GM19328 (cell line): ENCODE data around the gene CDKAL1.

ENCODE experiments used
- ATAC-seq: cut with Tn5 transposase; IDR thresholded peaks from one replicate; pipeline ENCODE4 v1.9.1; 2021; ENCODE audit warnings: mild to moderate bottlenecking, moderate library complexity; ENCODE audit not compliant: unreplicated experiment

Gene CDKAL1

DNA sequence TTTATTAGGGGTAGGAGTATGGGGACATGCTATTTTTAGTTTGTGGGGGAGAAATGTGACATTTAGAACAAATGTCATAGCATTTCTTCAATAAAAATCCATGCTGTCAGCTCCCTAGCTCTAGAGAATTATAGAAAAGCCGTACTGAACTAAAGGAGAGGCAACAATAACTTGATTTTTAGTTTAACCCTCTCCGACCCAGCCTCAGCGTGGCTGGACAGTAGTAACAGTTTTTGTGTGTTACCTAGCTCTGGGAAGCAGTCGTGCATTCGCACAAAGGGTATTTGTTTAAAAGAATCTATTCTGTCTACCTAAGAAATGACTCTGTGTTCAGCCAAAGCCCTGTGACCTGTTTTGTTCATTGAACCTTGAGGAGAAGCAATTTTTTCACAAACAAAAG is 616.9 kb downstream of the CDKAL1 start:
- ATAC-seq = no peak

GRCh38 chr6:21151530-21151929 is 617.3 kb downstream of the CDKAL1 start:
- no peak for ATAC-seq

DNA sequence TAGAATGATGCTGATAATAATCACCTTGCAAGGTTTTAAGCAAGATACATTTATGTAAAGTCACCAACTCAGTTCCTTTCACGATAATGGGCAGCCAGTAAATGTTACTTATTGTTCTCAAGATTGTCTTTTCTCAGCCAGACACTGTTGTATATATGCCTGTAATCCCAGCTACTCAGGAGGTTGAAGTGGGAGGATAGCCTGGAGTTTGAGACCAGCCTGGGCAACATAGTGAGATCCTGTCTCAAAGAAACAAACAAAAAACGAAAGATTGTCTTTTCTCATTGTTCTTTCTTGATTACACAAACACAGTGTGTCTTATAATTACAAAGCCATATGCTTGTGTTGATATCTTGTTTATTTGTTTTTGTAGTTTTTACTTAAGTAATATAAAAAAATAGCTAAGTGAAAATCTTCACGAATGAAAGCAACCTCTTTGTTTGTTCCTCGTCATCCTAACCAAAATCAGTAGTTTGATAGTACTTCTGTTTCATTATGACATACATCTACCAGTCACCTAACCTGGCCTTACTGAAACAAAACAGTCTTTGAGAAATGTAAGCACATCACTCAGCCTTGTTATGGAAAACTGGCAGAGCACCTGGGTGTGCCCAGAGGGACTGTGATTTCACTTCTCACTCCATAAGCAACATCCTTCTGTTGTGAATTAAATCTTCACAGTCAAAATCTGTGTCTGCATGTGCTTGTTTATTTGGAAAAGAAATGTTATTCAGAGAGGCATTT is 623.1 kb downstream of the CDKAL1 start:
- peak; percentile 61 for ATAC-seq

- no peak for ATAC-seq
Measured at GRCh38 chr6:21158149-21158548, 623.9 kb downstream of the CDKAL1 start.

DNA sequence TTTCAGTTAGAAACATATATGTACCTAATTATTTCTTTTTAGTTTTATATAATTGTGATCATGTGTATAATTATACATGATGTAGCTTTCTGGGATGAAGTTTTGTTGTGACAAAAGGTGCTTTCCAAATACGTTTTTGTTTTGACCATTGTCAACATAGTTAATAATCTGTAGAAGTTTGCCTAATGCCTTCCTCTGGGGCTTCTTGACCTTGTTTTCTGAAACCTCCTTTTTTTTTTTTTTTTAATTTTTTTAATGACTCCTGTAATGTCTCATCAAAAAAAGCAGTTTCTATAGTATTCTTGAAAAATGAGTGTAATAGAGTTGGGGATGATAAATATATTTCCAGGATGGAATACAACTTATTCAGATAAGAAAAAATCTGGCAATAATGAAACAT is 624.6 kb downstream of the CDKAL1 start:
- no peak for ATAC-seq

DNA sequence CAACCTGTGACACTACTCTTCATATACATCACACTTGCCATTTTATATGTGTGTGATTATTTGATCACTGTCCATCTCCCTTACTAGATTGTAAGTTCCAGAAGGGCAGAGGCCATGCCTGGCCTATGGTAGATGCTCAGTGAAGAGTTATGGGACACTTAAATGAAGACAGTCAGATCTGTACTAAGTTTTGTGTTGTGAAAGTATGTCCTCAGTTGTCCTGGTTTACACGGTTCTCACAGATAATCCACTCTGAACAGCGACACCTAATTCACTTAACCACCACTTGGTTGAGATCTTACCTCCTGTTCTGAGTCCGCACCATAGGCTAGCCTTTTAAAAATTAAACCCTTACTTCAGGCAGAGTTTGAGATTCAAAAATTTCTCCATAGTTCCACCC is 625.2 kb downstream of the CDKAL1 start:
- no peak for ATAC-seq

DNA sequence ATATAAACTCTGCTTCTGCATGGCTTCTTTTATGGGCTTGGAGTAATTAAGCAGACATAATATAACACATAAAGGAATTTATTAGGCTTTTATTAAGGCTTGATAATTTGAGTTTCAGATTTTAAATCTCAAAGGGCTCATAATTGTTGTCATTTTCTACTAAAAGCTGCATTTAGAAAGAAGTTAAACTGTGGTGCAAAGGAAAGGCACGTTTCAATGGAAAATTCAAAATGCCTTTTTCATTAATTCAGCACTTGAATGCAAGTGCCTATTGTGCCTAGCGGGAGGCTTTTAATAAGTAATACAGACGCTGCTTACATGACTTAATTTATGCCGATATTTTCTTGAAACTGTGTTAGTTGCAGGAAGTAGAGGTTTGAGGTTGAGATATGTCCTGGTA is 627.5 kb downstream of the CDKAL1 start:
- ATAC-seq = no peak

DNA sequence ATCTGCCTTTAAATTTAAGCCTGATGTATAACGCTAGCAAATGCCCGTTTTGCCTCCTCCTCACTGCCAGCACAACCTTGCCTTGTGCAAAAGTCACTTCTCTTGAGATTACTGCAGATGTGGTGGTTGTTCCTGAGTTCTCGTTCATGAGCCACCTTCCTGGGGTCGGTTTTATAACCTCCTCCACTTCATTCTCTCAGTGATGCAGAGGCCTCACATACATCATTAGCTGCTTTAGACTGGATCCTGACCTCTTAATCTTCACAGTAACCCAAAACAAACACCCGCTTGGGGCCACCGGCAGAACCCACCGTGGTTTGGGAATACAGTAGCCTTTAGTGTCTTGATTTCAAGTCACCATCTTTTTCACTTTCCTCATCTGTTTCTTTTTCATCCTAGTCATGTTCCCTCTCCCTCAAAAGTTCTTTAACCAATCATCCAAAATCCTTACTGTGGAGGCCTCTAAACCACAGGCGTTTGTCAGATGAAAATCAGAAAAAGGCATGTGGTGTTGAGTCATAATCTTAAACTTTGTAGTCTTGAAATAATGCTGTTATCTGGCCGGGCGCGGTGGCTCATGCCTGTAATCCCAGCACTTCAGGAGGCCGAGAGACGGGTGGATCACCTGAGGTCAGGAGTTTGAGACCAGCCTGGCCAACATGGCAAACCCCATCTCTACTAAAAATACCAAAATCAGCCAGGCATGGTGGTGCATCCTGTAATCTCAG is 629.0 kb downstream of the CDKAL1 start:
- ATAC-seq = no peak

GRCh38 chr6:21163838-21164180 is 629.6 kb downstream of the CDKAL1 start:
- ATAC-seq = no peak

DNA sequence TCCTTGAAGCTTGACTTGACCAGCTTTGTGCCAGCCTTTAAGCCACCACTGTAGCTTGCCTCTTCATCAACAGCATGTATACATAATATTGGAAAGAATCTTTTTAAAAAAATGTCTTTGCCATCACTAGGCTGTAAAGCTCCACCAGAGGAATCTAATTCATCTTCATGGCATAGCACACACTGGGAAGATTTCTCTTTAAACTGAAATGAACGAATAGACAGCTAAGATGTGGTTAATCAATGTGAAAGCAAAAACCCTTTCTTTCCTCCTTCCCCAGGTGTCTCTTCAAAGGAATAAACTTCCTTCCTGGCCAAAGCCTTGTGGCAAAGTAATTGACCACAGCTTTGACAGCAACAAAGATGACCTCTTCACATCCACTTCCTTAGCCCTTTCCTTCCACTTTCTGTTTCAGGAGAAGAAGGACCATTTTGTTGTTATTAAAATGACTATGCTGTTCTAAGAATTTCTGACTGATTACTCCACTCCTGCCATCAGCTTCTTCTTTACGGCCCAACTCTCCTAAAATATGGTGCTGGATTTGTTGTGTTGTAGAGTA is 630.6 kb downstream of the CDKAL1 start:
- ATAC-seq = peak; percentile 46

DNA sequence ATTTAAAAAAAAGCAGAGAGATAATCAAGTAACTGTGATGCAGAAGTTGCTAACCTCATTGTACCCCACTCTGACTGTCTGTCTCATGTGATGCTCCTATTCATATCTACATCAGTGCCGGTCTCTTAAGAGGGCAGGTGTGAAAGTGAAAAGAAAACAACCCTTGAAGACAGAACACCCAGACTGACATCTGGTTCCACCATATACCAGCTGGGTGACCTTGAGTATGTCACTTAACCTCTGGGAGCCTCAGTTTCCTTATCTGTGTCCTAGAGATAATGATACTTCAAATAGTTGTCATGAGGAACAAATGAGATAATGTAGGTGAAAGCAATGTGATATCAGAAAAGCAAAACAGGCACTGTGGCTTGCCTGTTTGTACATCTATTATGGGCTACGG is 632.5 kb downstream of the CDKAL1 start:
- ATAC-seq = no peak

DNA sequence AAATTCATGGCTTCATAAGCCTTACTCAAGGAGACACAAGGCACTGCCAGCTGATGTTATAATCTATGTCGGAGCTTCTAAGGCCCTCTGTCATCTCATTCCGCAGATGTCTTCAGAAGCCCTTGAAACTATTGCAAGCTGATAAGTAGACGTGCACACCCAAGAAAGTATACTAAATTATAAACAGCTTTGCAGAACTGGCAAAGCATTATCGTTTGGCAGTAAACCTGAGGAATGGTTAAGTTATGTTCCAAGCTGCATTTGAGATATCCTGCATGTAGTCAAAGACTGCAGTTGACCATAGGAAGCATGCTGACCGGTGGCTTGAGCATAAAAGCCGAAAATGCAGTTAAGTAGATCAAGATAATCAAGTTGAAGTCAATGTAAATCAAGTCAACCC is 633.5 kb downstream of the CDKAL1 start:
- no peak for ATAC-seq

GRCh38 chr6:21171801-21172200 is 637.5 kb downstream of the CDKAL1 start:
- no peak for ATAC-seq

DNA sequence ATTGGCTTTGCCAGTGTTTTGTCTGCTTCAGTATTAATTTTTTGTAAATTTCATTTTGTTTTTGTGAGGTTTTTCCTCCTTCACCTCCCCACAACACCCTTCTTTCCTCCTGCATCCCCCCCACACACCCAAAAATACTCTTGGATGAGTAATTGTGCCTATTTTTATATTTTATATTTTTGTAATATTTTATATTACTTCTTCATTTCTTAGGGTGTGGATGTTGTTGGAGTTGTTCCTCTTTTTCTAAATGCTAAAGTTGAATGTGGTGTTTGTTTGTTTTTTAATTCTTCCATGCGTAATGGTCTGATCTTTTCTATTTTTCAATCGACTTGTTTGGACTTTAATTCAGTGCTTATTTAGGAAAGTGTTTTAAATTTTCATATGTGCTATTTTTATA is 638.8 kb downstream of the CDKAL1 start:
- no peak for ATAC-seq

DNA sequence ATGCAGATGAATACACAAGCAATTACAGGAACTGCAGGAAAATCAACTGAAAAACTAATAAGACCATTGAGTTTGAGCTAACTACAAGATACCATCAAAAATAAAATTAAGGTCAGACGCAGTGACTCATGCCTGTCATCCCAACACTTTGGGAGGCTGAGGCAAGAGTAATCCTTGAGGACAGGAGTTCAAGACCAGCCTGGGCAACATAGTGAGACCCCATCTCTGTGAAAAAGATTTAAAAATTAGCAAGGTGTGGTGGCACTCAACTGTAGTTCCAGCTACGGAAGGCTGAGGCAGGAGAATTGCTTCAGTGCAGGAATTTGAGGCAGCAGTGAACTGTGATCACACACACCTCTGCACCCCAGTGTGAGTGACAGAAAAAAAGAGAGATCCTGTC is 639.4 kb downstream of the CDKAL1 start:
- ATAC-seq = no peak

- ATAC-seq = no peak
Measured at GRCh38 chr6:21176197-21176596, 641.9 kb downstream of the CDKAL1 start.

- peak; percentile 41 for ATAC-seq
Measured at GRCh38 chr6:21180155-21180554, 645.9 kb downstream of the CDKAL1 start.

DNA sequence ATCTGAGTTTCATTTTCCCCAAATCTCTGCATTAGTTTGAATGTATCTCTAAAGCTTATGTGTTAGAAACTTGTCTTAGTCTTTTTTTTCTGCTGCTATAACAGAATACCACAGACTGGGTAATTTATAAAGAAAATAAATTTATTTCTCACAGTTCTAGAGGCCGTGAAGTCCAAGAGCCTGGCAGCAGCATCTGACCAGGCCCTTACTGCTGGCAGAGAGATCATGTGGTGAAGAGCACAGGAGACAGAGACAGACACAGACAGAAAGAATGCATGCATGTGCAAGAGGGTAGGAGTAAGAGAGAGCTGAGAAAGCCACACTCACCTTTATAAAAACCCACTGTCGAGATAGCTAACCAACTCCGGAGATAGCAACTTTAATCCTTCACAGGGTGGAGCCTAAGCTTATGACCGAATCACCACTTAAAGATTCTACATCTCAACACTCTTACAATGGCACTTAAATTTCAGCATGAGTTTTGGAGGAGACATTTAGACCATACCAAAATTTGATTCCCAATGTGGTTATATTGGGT is 646.6 kb downstream of the CDKAL1 start:
- ATAC-seq = no peak

- ATAC-seq = no peak
Measured at GRCh38 chr6:21181866-21182265, 647.6 kb downstream of the CDKAL1 start.

DNA sequence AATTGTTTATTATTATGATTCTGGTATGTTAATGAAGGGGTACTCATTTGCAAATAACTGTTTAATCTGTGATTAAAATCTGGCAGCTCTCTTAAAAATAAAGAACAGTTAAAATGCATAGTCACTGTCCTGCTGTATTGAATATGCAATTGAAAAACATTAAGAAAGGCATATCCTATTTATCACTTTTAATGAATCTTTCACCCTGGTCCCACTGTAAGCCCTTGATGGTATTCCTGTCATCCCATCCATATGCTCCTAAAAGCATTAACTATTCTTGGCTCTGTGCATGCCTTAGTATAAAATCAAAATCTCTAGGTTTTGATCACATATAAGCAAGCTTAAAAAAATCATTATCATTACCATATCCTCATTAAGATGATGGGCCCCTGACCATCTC is 648.3 kb downstream of the CDKAL1 start:
- no peak for ATAC-seq

DNA sequence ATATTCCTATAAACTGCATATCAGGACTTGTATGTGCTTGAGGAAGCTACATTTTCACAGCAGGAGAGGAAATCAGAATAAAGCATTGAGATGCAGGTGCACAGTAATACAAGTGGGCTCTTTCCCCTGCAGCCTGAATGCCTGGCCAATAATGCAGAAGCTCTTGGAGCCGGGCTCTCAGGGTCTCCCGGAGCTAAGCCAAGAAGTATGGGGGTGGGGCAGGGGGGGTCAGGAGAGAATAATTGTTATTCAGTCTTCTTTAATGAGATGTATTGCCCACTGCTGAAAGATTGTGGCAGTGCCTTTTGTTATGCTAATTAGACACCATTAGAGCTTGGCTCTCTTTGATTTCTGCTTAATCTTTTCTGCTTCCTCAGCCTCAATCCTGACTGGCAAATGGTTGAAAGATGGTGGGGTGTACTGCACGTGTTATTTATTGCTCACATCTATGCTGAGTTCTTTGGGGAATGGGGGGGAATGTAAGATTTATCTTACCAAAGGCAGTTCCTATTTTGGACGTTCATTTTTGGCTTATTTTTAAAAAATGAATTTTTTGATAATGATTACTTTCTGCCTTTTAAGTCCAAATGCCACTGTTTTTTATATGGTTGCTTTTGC is 651.7 kb downstream of the CDKAL1 start:
- ATAC-seq = no peak
